Loucy (cell line): ENCODE results near the gene AHRR.
A peak's percentile ranks its signal among the peaks of the same experiment; 100 is the strongest.

Experiments
- H2AFZ ChIP-seq: fragments of 200-600 bp; sonication (generic); 2 replicates; pipeline ENCODE4 v1.6.0; 2016; ENCODE audit warnings: antibody characterized with exemption, mild to moderate bottlenecking, low read length, moderate library complexity
- H3F3A ChIP-seq: fragments of 200-600 bp; 2 replicates; pipeline ENCODE4 v1.6.0; 2016; ENCODE audit warnings: antibody characterized with exemption, low read depth, mild to moderate bottlenecking
- H3K27me3 ChIP-seq: fragments of 200-600 bp; sonication (generic); 2 replicates; pipeline ENCODE4 v1.6.1; 2014; ENCODE audit warnings: low read length, mild to moderate bottlenecking; ENCODE audit not compliant: insufficient read depth, poor library complexity, severe bottlenecking
- H3K36me3 ChIP-seq: fragments of 200-600 bp; sonication (generic); 2 replicates; pipeline ENCODE4 v1.6.1; 2016; ENCODE audit warnings: low read length; ENCODE audit not compliant: insufficient read depth
- H3K4me1 ChIP-seq: fragments of 200-600 bp; sonication (generic); 2 replicates; pipeline ENCODE4 v1.5.1; 2014; ENCODE audit warnings: low read length, mild to moderate bottlenecking; ENCODE audit not compliant: insufficient read depth, poor library complexity, severe bottlenecking
- H3K4me2 ChIP-seq: fragments of 200-600 bp; sonication (generic); 2 replicates; pipeline ENCODE4 v1.6.0; 2014; ENCODE audit warnings: antibody characterized with exemption, low read length, low read depth, mild to moderate bottlenecking; ENCODE audit not compliant: poor library complexity, severe bottlenecking
- H3K4me3 ChIP-seq: fragments of 200-600 bp; sonication (generic); 2 replicates; pipeline ENCODE4 v1.5.1; 2014; ENCODE audit warnings: low read length, mild to moderate bottlenecking, mixed read lengths; ENCODE audit not compliant: poor library complexity, severe bottlenecking
- H3K79me2 ChIP-seq: fragments of 200-600 bp; sonication (generic); 2 replicates; pipeline ENCODE4 v1.6.1; 2014; ENCODE audit warnings: low read length; ENCODE audit not compliant: insufficient read depth
- H3K9ac ChIP-seq: fragments of 200-600 bp; sonication (generic); 2 replicates; pipeline ENCODE4 v1.6.0; 2014; ENCODE audit warnings: mild to moderate bottlenecking, low read depth, low read length, moderate library complexity; ENCODE audit not compliant: poor library complexity, severe bottlenecking
- H3K9me2 ChIP-seq: fragments of 200-600 bp; sonication (generic); replicated peaks from 2 replicates; pipeline ENCODE4 v1.6.1; 2016; ENCODE audit warnings: low read depth, low read length, mixed read lengths
- H3K9me3 ChIP-seq: fragments of 200-600 bp; sonication (generic); 2 replicates; pipeline ENCODE4 v1.6.1; 2014; ENCODE audit warnings: mild to moderate bottlenecking, antibody characterized with exemption, low read length, low read depth; ENCODE audit not compliant: insufficient read depth
- H4K20me1 ChIP-seq: fragments of 200-600 bp; sonication (generic); 2 replicates; pipeline ENCODE4 v1.6.0; 2014; ENCODE audit warnings: antibody characterized with exemption, low read length, mild to moderate bottlenecking; ENCODE audit not compliant: insufficient read depth, poor library complexity, severe bottlenecking
- CTCF ChIP-seq: fragments of 200-600 bp; sonication (generic); conservative IDR thresholded peaks from 2 replicates; pipeline ENCODE4 v1.5.1; 2014; ENCODE audit warnings: mild to moderate bottlenecking, antibody characterized with exemption, low read length
- EZH2phosphoT487 ChIP-seq: fragments of 200-600 bp; IDR thresholded peaks from 2 replicates; pipeline ENCODE4 v1.6.1; 2018; ENCODE audit warnings: antibody characterized with exemption, mild to moderate bottlenecking, moderate library complexity, borderline replicate concordance

AHRR gene

GRCh38 chr5:439181-439580 lies 117.7 kb downstream of the AHRR start:
- TF ChIP-seq EZH2phosphoT487, result no peak
- TF ChIP-seq CTCF, result no peak
- no peaks in the 10 kb centered on the region for H3F3A ChIP-seq
- no peak overlapping the region for H3K9ac ChIP-seq
- peaks cover 25% of the 10 kb centered on the region for H3K79me2 ChIP-seq
- H2AFZ ChIP-seq, result no peak overlapping the region
- no peaks in the 10 kb centered on the region for H3K27me3 ChIP-seq
- peaks cover 51% of the 10 kb centered on the region for H3K4me1 ChIP-seq
- H3K4me3 ChIP-seq, result no peak overlapping the region
- H4K20me1 ChIP-seq, result peaks cover 8% of the 10 kb centered on the region
- H3K9me2 ChIP-seq, result no peaks in the 10 kb centered on the region
- no peak overlapping the region for H3K4me2 ChIP-seq
- H3K36me3 ChIP-seq, result no peaks in the 10 kb centered on the region
- no peaks in the 10 kb centered on the region for H3K9me3 ChIP-seq

GRCh38 chr5:439636-440035 lies 118.1 kb downstream of the AHRR start:
- Histone ChIP-seq H3K36me3 (no peaks in the 10 kb centered on the region), H3K9me3 (no peaks in the 10 kb centered on the region), H3K79me2 (peaks cover 29% of the 10 kb centered on the region), H3K27me3 (no peaks in the 10 kb centered on the region), H3F3A (no peaks in the 10 kb centered on the region), H3K4me2 (no peak overlapping the region), H3K4me1 (peaks cover 56% of the 10 kb centered on the region), H2AFZ (no peak overlapping the region), H3K9me2 (no peaks in the 10 kb centered on the region), H3K9ac (peak overlapping the region; percentile 55), H3K4me3 (no peak overlapping the region), H4K20me1 (peaks cover 11% of the 10 kb centered on the region)
- TF ChIP-seq EZH2phosphoT487 (no peak), CTCF (no peak)

GRCh38 chr5:440401-441201 lies 119.1 kb downstream of the AHRR start:
- H3K79me2 ChIP-seq, result peaks cover 36% of the 10 kb centered on the region
- peaks cover 61% of the 10 kb centered on the region for H3K4me1 ChIP-seq
- no peaks in the 10 kb centered on the region for H3K27me3 ChIP-seq
- H3K9ac ChIP-seq, result peak overlapping the region; percentile 55
- no peak for TF ChIP-seq CTCF
- TF ChIP-seq EZH2phosphoT487, result no peak
- no peaks in the 10 kb centered on the region for H3K9me3 ChIP-seq
- no peaks in the 10 kb centered on the region for H3K9me2 ChIP-seq
- H3K4me3 ChIP-seq, result peak overlapping the region; percentile 25
- no peaks in the 10 kb centered on the region for H3F3A ChIP-seq
- peaks cover 11% of the 10 kb centered on the region for H4K20me1 ChIP-seq
- no peaks in the 10 kb centered on the region for H3K36me3 ChIP-seq
- H3K4me2 ChIP-seq, result peak overlapping the region; percentile 65
- H2AFZ ChIP-seq, result peak overlapping the region; percentile 4; the same call in 1 of the 2 replicates
